Activated CD4-positive, CD25-positive, alpha-beta regulatory T cell treated with anti-CD3 and anti-CD28 coated beads, Interleukin-2, amount 50 U/mL, for 24 hours (primary cell): ENCODE data around the gene ARMC10.
"Not testable (repeated sequence)": the region's sequence is repeated elsewhere in the genome, so short reads cannot be mapped to it uniquely, and the experiment has no call there.

Source experiments
- ATAC-seq, 2 donors: fragments of 150-1000 bp; cut with Tn5 transposase; one replicate each; pipeline ENCODE4 v1.10.0; 2021; ENCODE audit warnings: mild to moderate bottlenecking in 1 of 2, moderate library complexity in 1 of 2

Gene ARMC10

GRCh38 chr7:103129702-103130549, 55.0 kb downstream of the ARMC10 start:
- no peak for ATAC-seq

DNA sequence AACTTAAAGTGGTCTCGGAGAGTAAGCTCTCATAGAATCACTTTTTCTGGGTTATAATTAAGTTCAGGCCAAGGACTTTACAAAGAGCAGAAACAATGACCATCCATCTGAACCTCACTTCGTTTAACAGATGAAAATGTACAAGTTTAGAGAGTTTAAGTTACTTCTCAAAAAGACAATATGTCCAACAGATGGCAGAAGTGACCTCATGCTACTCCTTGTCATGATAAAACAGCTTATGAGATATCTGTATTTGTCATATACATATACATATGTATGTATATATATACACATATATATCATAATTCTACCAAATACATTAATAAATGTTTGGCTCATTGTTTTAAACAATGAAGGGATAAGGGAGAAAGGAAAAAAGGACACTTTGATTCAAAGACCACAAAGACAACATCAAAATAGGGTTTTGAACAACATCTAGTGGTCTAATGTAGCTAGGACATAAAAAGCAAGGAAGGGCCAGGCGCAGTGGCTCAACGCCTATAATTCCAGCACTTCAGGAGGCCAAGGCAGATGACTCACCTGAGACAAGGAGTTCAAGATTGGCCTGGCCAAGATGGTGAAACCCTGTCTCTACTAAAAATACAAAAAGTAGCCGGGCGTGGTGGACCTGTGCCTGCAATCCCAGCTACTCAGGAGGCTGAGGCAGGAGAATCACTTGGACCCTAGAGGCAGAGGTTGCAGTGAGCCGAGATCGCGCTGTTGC, 56.1 kb downstream of the ARMC10 start:
- ATAC-seq, result no peak

DNA sequence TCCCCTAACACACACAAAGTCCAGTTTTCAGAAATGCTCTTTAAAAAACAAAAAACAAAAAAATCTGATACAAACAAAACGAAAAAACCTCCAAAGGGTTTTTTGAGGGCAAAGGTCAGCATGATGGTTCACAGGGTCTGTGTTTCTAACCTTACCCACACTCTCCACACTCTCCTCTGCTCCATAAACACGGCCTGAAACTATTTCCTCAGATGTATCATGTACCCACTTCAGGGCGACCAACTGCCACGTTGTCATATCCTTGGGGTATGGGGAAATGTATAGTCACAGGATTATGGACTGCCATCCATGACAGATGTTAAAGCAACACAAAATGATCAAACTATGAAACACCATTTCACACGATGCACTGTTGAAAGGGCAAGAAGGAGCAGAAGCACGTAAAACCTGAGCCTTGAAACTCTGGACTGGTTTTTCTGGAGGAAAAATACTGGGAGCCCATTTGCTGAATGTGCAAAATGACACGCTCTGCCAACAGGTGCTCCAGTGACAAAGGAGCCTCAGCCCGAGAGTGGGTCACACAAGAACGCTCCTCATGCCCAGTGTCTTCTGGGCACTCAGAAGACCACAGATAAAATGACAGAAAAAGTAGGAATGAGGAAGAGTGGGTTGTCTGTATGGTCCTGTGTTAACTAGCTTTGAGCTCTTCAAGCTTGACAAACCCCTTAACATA, 58.2 kb downstream of the ARMC10 start:
- no peak for ATAC-seq

GRCh38 chr7:103134836-103135554, 60.1 kb downstream of the ARMC10 start:
- ATAC-seq, result no peak

DNA sequence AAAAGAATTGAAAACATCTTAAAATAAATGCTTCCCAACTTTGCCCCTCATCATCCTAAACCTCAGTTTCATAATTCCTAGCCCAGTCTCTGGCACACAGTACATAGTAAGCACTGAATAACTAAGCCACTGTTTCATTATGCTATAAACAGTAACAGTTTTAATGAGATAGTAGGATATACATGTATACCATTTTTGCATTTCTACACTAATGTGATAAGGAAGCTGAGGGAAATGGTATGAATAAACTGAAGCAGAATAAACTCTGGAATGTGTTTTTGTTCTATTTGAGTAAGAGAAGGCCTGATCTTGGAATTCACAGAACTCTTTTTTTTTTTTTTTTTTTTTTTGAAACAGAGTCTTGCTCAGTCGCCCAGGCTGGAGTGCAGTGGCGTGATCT, 65.1 kb downstream of the ARMC10 start:
- ATAC-seq, result no peak

GRCh38 chr7:103140685-103141084, 65.7 kb downstream of the ARMC10 start:
- no peak for ATAC-seq

GRCh38 chr7:103141753-103142404, 66.9 kb downstream of the ARMC10 start:
- ATAC-seq, result no peak

DNA sequence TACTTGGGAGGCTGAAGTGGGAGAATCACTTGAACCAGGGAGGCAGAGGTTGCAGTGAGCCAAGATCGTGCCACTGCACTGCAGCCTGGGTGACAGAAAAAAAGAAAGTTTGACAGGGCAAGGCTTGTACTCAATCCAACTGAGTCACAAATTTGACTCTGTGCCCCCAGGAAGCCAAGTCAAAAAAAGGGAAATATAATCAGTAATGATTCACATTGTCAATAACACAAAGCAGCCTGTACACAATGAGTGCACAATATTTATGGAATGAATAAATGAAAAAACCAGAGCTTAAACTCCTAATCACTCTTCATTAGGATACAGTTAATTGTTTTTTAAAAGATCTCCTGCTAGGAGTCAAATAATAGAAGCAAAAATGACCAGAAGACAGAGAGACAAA, 67.6 kb downstream of the ARMC10 start:
- no peak for ATAC-seq

DNA sequence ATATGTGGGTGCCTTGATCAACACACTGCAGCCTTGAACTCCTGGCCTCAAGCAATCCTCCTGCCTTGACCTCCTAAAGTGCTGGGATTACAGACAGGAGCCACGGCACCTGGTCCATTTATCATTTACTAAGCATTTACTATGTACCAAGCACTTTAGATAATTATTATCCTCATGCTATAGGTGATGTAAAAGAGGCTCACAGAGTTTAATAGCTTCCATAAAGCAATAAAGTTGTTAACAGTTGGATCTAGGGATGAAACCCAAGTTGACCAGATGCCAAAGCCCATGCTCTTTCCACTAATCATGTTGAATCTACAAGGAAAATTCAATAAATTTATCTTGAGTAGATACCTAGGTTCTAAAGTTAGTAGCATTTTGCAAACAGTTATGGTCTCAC, 68.9 kb downstream of the ARMC10 start:
- ATAC-seq, result no peak

DNA sequence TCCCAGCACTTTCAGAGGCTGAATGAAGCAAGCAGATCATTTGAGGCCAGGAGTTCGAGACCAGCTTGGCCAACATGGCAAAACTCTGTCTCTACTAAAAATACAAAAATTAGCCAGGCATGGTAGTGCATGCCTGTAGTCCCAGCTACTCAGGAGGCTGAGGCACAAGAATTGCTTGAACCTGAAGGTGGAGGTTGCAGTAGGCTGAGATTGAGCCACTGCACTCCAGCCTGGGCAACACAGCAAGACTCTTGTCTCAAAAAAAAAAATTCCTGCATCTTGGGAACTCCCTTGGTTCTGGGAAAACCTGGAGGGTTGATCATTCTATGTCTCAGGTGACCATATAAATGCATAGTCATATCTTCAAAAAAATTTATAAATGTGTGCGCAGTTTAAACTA, 69.8 kb downstream of the ARMC10 start:
- not testable (repeated sequence) for ATAC-seq

DNA sequence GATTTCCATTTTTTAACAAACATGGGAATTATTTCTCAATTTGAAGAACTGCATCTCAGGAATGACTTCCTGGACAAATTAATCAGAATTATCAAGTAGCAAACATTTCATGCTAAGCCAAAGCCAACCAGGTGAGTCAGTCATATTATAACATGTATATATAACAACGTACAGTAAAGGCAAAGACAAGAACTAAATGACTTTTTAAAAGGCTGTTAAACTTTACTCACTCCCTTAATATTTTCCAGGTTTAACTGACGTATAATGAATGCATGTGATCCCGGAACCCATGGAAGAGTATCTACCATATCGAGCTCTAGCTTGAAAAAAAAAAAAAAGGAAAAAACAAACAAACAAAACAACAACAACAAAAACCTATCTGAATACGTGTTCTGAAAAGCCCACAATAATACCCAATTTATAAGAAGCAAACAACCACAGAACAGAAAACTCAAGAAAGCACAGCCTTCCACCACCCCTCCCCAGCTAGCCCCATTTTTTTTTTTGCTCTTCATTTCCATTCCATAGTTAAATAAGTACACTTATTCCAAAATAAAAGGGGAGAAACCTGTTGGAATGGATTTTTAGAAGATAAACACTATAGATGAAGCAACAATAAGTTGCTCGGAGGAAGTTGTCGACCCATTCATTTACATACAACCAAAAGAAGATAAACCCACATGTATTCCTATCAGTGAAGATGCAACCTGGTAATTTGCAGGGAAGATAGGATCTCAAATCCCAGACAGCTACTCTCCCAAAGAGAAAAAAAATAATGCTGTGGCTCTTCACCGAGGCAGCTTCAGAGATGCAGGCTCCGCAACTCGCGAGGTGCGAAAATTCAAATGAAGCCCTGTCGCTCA, 73.4 kb downstream of the ARMC10 start:
- ATAC-seq, result no peak
